IMR-90 (cell line): ENCODE measurements around the gene GSE1. TPM values are rescaled to one million over a fixed set of nuclear protein-coding genes. Genes with fewer than 3 reads are reported as not detected.

Experiments used
- ATAC-seq: fragments of 200-7000 bp; cut with Tn5 transposase; 2 replicates; pipeline ENCODE4 v1.9.1; 2020; ENCODE audit warnings: low read depth, mild to moderate bottlenecking, moderate library complexity
- BruUV-seq: library from RNA; stranded (reverse); fragments of 400-500 nt; replicated peaks from 2 replicates; lab custom pipeline; 2021; lab: Mats Ljungman, UMichigan
- CTCF ChIA-PET: fragments of 300-600 bp; formaldehyde crosslinking; extraction: SDS; loops from one replicate; lab custom pipeline; 2021; ENCODE audit warnings: antibody characterized with exemption; lab: Yijun Ruan, JAX
- POLR2A ChIA-PET: fragments of 300-600 bp; sonication (Branson Sonifier 250); formaldehyde crosslinking; loops from one replicate; lab custom pipeline; 2022; ENCODE audit warnings: antibody characterized with exemption; ENCODE audit not compliant: unreplicated experiment; lab: Charles Lee
- DNase-seq: peaks from one replicate; pipeline ENCODE4 v3.0.0; 2013
- H2AFZ ChIP-seq: replicated peaks from 2 replicates; pipeline ENCODE3; 2013; ENCODE audit warnings: low read length, mild to moderate bottlenecking; ENCODE audit not compliant: poor library complexity
- H2AK5ac ChIP-seq: 2 replicates; pipeline ENCODE4 v1.6.1; 2013; ENCODE audit warnings: low read depth, low read length, inconsistent platforms
- H2AK9ac ChIP-seq: replicated peaks from 2 replicates; pipeline ENCODE3; 2013; ENCODE audit warnings: mild to moderate bottlenecking, low read depth, low read length, moderate library complexity; ENCODE audit not compliant: poor library complexity
- H2BK120ac ChIP-seq: 2 replicates; pipeline ENCODE4 v1.6.1; 2013; ENCODE audit warnings: low read depth, low read length, inconsistent platforms
- H2BK15ac ChIP-seq: 3 replicates; pipeline ENCODE4 v1.6.1; 2013; ENCODE audit warnings: low read depth, low read length, inconsistent platforms
- H2BK20ac ChIP-seq: 2 replicates; pipeline ENCODE4 v1.6.1; 2013; ENCODE audit warnings: low read depth, mild to moderate bottlenecking, inconsistent platforms, low read length, moderate library complexity
- H2BK5ac ChIP-seq: 2 replicates; pipeline ENCODE4 v1.6.1; 2013; ENCODE audit warnings: mild to moderate bottlenecking, low read depth, low read length, inconsistent platforms; ENCODE audit not compliant: poor library complexity, severe bottlenecking
- H3K14ac ChIP-seq: replicated peaks from 2 replicates; pipeline ENCODE4 v1.6.1; 2013; ENCODE audit warnings: low read depth, low read length, inconsistent platforms
- H3K18ac ChIP-seq: 2 replicates; pipeline ENCODE4 v1.6.1; 2013; ENCODE audit warnings: low read depth, low read length, control low read depth
- H3K23ac ChIP-seq: 2 replicates; pipeline ENCODE4 v1.6.1; 2013; ENCODE audit warnings: low read depth, low read length, inconsistent platforms
- H3K27ac ChIP-seq: 2 replicates; pipeline ENCODE4 v1.5.1; 2013; ENCODE audit warnings: mild to moderate bottlenecking, control low read depth, low read length; ENCODE audit not compliant: insufficient read depth
- H3K27me3 ChIP-seq: 2 replicates; pipeline ENCODE4 v1.6.1; 2013; ENCODE audit warnings: low read length; ENCODE audit not compliant: control insufficient read depth, insufficient read depth
- H3K36me3 ChIP-seq: 2 replicates; pipeline ENCODE4 v1.6.1; 2013; ENCODE audit warnings: low read length, mixed read lengths; ENCODE audit not compliant: control insufficient read depth, insufficient read depth
- H3K4ac ChIP-seq: 2 replicates; pipeline ENCODE4 v1.6.1; 2013; ENCODE audit warnings: low read depth, low read length, inconsistent platforms
- H3K4me1 ChIP-seq: 2 replicates; pipeline ENCODE4 v1.6.1; 2013; ENCODE audit warnings: low read length, mixed read lengths; ENCODE audit not compliant: control insufficient read depth, insufficient read depth
- H3K4me2 ChIP-seq: 2 replicates; pipeline ENCODE4 v1.6.1; 2013; ENCODE audit warnings: low read depth, mild to moderate bottlenecking, control low read depth, low read length, moderate library complexity
- H3K4me3 ChIP-seq: 2 replicates; pipeline ENCODE4 v1.5.1; 2013; ENCODE audit warnings: low read depth, mild to moderate bottlenecking, control low read depth, low read length, moderate library complexity; ENCODE audit not compliant: insufficient read depth
- H3K56ac ChIP-seq: 2 replicates; pipeline ENCODE4 v1.6.1; 2013; ENCODE audit warnings: low read length, inconsistent platforms; ENCODE audit not compliant: insufficient read depth; ENCODE audit errors: extremely low read depth
- H3K79me1 ChIP-seq, 2 experiments: 2 replicates each; pipeline ENCODE4 v1.6.1; 2013; ENCODE audit warnings: low read length in 2 of 2, inconsistent platforms in 1 of 2, low read depth in 1 of 2
- H3K9ac ChIP-seq: 2 replicates; pipeline ENCODE4 v1.6.1; 2013; ENCODE audit warnings: low read depth, low read length, control low read depth
- H3K9me1 ChIP-seq: 2 replicates; pipeline ENCODE4 v1.6.1; 2013; ENCODE audit warnings: low read length, inconsistent platforms; ENCODE audit not compliant: insufficient read depth
- H3K9me3 ChIP-seq: 2 replicates; pipeline ENCODE4 v1.6.1; 2013; ENCODE audit warnings: low read length; ENCODE audit not compliant: control insufficient read depth, insufficient read depth
- H4K20me1 ChIP-seq: 2 replicates; pipeline ENCODE4 v1.6.1; 2013; ENCODE audit warnings: low read length, inconsistent platforms; ENCODE audit not compliant: insufficient read depth
- H4K5ac ChIP-seq: 2 replicates; pipeline ENCODE4 v1.6.1; 2013; ENCODE audit warnings: mild to moderate bottlenecking, low read depth, low read length, control low read depth
- H4K8ac ChIP-seq, 2 experiments: 2 replicates each; pipeline ENCODE4 v1.6.1; 2013; ENCODE audit warnings: low read depth in 2 of 2, low read length in 2 of 2, control low read depth in 1 of 2, inconsistent platforms in 1 of 2
- H4K91ac ChIP-seq: 2 replicates; pipeline ENCODE4 v1.6.1; 2013; ENCODE audit warnings: low read depth, low read length, inconsistent platforms; ENCODE audit not compliant: insufficient read depth
- CEBPB ChIP-seq: IDR thresholded peaks from 2 replicates; pipeline ENCODE4 v1.6.1; 2012; ENCODE audit warnings: low read depth, low read length, improper control_type of control experiment
- FOS ChIP-seq: fragments of 150-350 bp; IDR thresholded peaks from 2 replicates; pipeline ENCODE4 v1.6.1; 2016; ENCODE audit warnings: low read depth, low read length
- MAFK ChIP-seq: IDR thresholded peaks from 2 replicates; pipeline ENCODE4 v1.6.1; 2012; ENCODE audit warnings: low read depth, low read length, improper control_type of control experiment
- MAZ ChIP-seq: IDR thresholded peaks from 2 replicates; pipeline ENCODE4 v1.6.1; 2012; ENCODE audit warnings: low read depth, mild to moderate bottlenecking, low read length, improper control_type of control experiment, moderate library complexity, borderline replicate concordance
- NFE2L2 ChIP-seq: fragments of 150-350 bp; IDR thresholded peaks from 2 replicates; pipeline ENCODE4 v1.6.1; 2016; ENCODE audit warnings: low read depth, mild to moderate bottlenecking, low read length
- POLR2A ChIP-seq: IDR thresholded peaks from 2 replicates; pipeline ENCODE4 v1.6.1; 2012; ENCODE audit warnings: mild to moderate bottlenecking, low read depth, low read length
- RAD21 ChIP-seq: IDR thresholded peaks from 2 replicates; pipeline ENCODE4 v1.6.1; 2012; ENCODE audit warnings: low read length, improper control_type of control experiment
- RCOR1 ChIP-seq: IDR thresholded peaks from 2 replicates; pipeline ENCODE4 v1.6.1; 2012; ENCODE audit warnings: mild to moderate bottlenecking, low read length, improper control_type of control experiment; ENCODE audit not compliant: insufficient replicate concordance
- RFX5 ChIP-seq: IDR thresholded peaks from 2 replicates; pipeline ENCODE4 v1.8.0; 2012; ENCODE audit warnings: low read depth, mild to moderate bottlenecking, low read length, moderate library complexity
- SMC3 ChIP-seq: fragments of 150-350 bp; IDR thresholded peaks from 2 replicates; pipeline ENCODE4 v1.6.1; 2016; ENCODE audit warnings: low read depth, mild to moderate bottlenecking, antibody characterized with exemption, low read length, moderate library complexity
- WGBS, 2 experiments: methylation state at CpG; one replicate each; pipeline versions ENCODE4 v1.1.5 to v1.1.7; 2013; ENCODE audit warnings: missing lambda C conversion rate in 2 of 2; ENCODE audit not compliant: insufficient read length in 1 of 2; ENCODE audit errors: extremely low coverage in 2 of 2; 5-methylcytosine and 5-hydroxymethylcytosine counted together
- dilution Hi-C: fragments of 300-500 bp; cut with HindIII; formaldehyde crosslinking; loops from one replicate; pipeline ENCODE4 v1.14.3; 2018; ENCODE audit warnings: low sequenced_read_pairs; ENCODE audit not compliant: unreplicated experiment
- in situ Hi-C: fragments of 300-500 bp; cut with MboI; formaldehyde crosslinking; loops from 3 replicates; pipeline ENCODE4 v1.14.3; 2019; ENCODE audit warnings: low sequenced_read_pairs, inconsistent platforms, mixed read lengths
- intact Hi-C: fragments of 100-400 bp; cut with micrococcal nuclease; formaldehyde crosslinking; loops from 2 replicates; pipeline ENCODE4 v1.10.0; 2022
- polyA plus RNA-seq, 3 experiments: library from polyadenylated mRNA; depleted of rRNA; stranded (reverse); fragments of >200 nt; gene quantifications; 2 replicates each; pipeline ENCODE4 v1.2.3, GENCODE V29; 2012; ENCODE audit warnings: low replicate concordance in 1 of 3
- total RNA-seq: library from RNA; depleted of rRNA; stranded (reverse); fragments of >200 nt; gene quantifications from 2 replicates; pipeline ENCODE4 v1.2.3, GENCODE V29; 2012

Gene GSE1
- total and polyA plus RNA-seq, 2 of the 4 experiments (the other 2 are of a cell fraction): 14.9 to 25.5 TPM

GRCh38 chr16:85690469-85691064, 77.4 kb downstream of the GSE1 start:
- Histone ChIP-seq H2BK20ac (no peak overlapping the region), H2AK9ac (no peak overlapping the region), H2AK5ac (no peak overlapping the region), H3K23ac (peak overlapping the region; percentile 71; the same call in 1 of the 2 replicates), H4K20me1 (no peaks in the 10 kb centered on the region), H3K79me1 (peaks cover 0 to 12% of the 10 kb centered on the region in 2 experiments; a peak in 2 of 4 replicates), H3K4ac (no peak overlapping the region; the same call in 1 of the 2 replicates), H4K5ac (no peak overlapping the region), H3K27me3 (peaks cover 21% of the 10 kb centered on the region; the same call in 1 of the 2 replicates), H2BK120ac (no peak overlapping the region), H3K9me1 (peaks cover under 1% of the 10 kb centered on the region; the same call in 1 of the 2 replicates), H3K14ac (no peak overlapping the region), H3K56ac (no peak overlapping the region), H3K27ac (no peak overlapping the region), H3K4me2 (no peak overlapping the region), H3K36me3 (no peaks in the 10 kb centered on the region), H3K18ac (no peak overlapping the region), H2BK5ac (no peak overlapping the region), H4K8ac (no peak overlapping the region), H3K4me3 (no peak overlapping the region), H4K91ac (no peak overlapping the region), H2AFZ (no peak overlapping the region), H3K9me3 (no peaks in the 10 kb centered on the region), H3K9ac (no peak overlapping the region), H2BK15ac (no peak overlapping the region), H3K4me1 (no peaks in the 10 kb centered on the region)
- POLR2A ChIA-PET: no interaction called here
- dilution Hi-C loops: no loop called here
- intact Hi-C loops: no loop called here
- 33% methylated on average over 4 of the region's 7 CpGs; no CpG with 5 or more reads in 1 of the 2 experiments for WGBS, 2 experiments
- CTCF ChIA-PET: no interaction called here
- TF ChIP-seq POLR2A (no peak), RAD21 (no peak), CEBPB (no peak), RCOR1 (no peak), NFE2L2 (no peak), FOS (no peak), MAZ (no peak), SMC3 (no peak), MAFK (no peak), RFX5 (no peak)
- BruUV-seq: no TSS peak
- DNase-seq (no peak), ATAC-seq (no peak)
- in situ Hi-C loops: no loop called here
